HEK293 (cell line): Measurements from ENCODE around the gene CLP1.

Experiments used
- CTCF ChIA-PET: fragments of 350-600 bp; formaldehyde crosslinking; extraction: SDS; loops from one replicate; lab custom pipeline; 2021; ENCODE audit warnings: antibody characterized with exemption; lab: Yijun Ruan, JAX
- POLR2A ChIA-PET: fragments of 300-600 bp; formaldehyde crosslinking; extraction: SDS; loops from one replicate; lab custom pipeline; 2020; ENCODE audit warnings: antibody characterized with exemption, inconsistent platforms; lab: Yijun Ruan, JAX
- H3K27ac ChIP-seq: fragments of 200-500 bp; sonication (Bioruptor generic); 2 replicates; pipeline ENCODE4 v1.5.1; 2014; ENCODE audit warnings: low read depth, low read length, control low read depth, inconsistent platforms; ENCODE audit errors: extremely low read depth
- H3K36me3 ChIP-seq, 2 experiments: fragments of 200-500 bp in 1 of 2; sonication (Bioruptor generic) in 1 of 2; 1 replicate in 1 of 2; 2 replicates in 1 of 2; pipeline ENCODE4 v1.5.1; 2014 to 2017; ENCODE audit warnings: inconsistent platforms in 2 of 2, low read length in 2 of 2; ENCODE audit not compliant: control insufficient read depth in 2 of 2, insufficient read depth in 1 of 2
- H3K4me1 ChIP-seq: fragments of 200-500 bp; sonication (Bioruptor generic); 2 replicates; pipeline ENCODE4 v1.5.1; 2014; ENCODE audit warnings: mild to moderate bottlenecking, low read length, inconsistent platforms; ENCODE audit not compliant: control insufficient read depth, insufficient read depth
- H3K4me3 ChIP-seq: 2 replicates; pipeline ENCODE4 v1.5.1; 2011; ENCODE audit warnings: low read depth, mild to moderate bottlenecking, control low read depth, low read length, moderate library complexity
- H3K9me3 ChIP-seq: fragments of 200-500 bp; sonication (Bioruptor generic); 2 replicates; pipeline ENCODE4 v1.5.1; 2014; ENCODE audit warnings: low read depth, low read length, inconsistent platforms; ENCODE audit not compliant: control insufficient read depth, insufficient read depth
- ATF2 ChIP-seq: fragments of 450-650 bp; formaldehyde crosslinking; IDR thresholded peaks from 2 replicates; pipeline ENCODE4 v1.5.1; 2016; ENCODE audit warnings: missing biosample characterization, missing genetic modification characterization, low read depth
- GFI1B ChIP-seq: fragments of 450-650 bp; formaldehyde crosslinking; IDR thresholded peaks from 2 replicates; pipeline ENCODE4 v1.5.1; 2016; ENCODE audit warnings: missing biosample characterization, missing genetic modification characterization
- GLI2 ChIP-seq: fragments of 450-650 bp; formaldehyde crosslinking; IDR thresholded peaks from 2 replicates; pipeline ENCODE4; 2017; ENCODE audit warnings: missing biosample characterization, missing genetic modification characterization, low read depth, borderline replicate concordance
- PRDM2 ChIP-seq: fragments of 450-650 bp; formaldehyde crosslinking; IDR thresholded peaks from 2 replicates; pipeline ENCODE4 v1.5.1; 2016; ENCODE audit warnings: missing biosample characterization, missing genetic modification characterization, borderline replicate concordance
- SALL2 ChIP-seq: fragments of 450-650 bp; formaldehyde crosslinking; IDR thresholded peaks from 2 replicates; pipeline ENCODE4 v1.5.0; 2017; ENCODE audit warnings: missing biosample characterization, mild to moderate bottlenecking, missing genetic modification characterization, borderline replicate concordance
- ZBTB20 ChIP-seq: fragments of 450-650 bp; formaldehyde crosslinking; IDR thresholded peaks from 2 replicates; pipeline ENCODE4 v1.5.1; 2016; ENCODE audit warnings: missing biosample characterization, missing genetic modification characterization
- ZBTB8A ChIP-seq: fragments of 450-650 bp; formaldehyde crosslinking; IDR thresholded peaks from 2 replicates; pipeline ENCODE4 v1.5.1; 2016; ENCODE audit warnings: missing biosample characterization, missing genetic modification characterization
- ZNF155 ChIP-seq: fragments of 450-650 bp; formaldehyde crosslinking; IDR thresholded peaks from 2 replicates; pipeline ENCODE4 v1.5.1; 2016; ENCODE audit warnings: missing biosample characterization, missing genetic modification characterization
- ZNF157 ChIP-seq: fragments of 450-650 bp; formaldehyde crosslinking; IDR thresholded peaks from 2 replicates; pipeline ENCODE4 v1.5.1; 2016; ENCODE audit warnings: missing biosample characterization, missing genetic modification characterization
- ZNF274 ChIP-seq, 2 experiments: fragments of 200-500 bp in 1 of 2; fragments of 450-650 bp in 1 of 2; sonication (Bioruptor generic) in 1 of 2; formaldehyde crosslinking in 1 of 2; IDR thresholded peaks; 2 replicates each; pipeline versions ENCODE4 v1.5.1 to v1.6.1; 2014 to 2016; ENCODE audit warnings: borderline replicate concordance in 1 of 2, inconsistent platforms in 1 of 2, low read length in 1 of 2, missing biosample characterization in 1 of 2, missing genetic modification characterization in 1 of 2
- ZNF311 ChIP-seq: fragments of 450-650 bp; formaldehyde crosslinking; IDR thresholded peaks from 2 replicates; pipeline ENCODE4 v1.5.1; 2017; ENCODE audit warnings: missing biosample characterization, missing genetic modification characterization, borderline replicate concordance
- ZNF391 ChIP-seq: fragments of 450-650 bp; formaldehyde crosslinking; IDR thresholded peaks from 2 replicates; pipeline ENCODE4 v1.5.1; 2016; ENCODE audit warnings: low read depth, missing biosample characterization, missing genetic modification characterization, borderline replicate concordance
- ZNF837 ChIP-seq: fragments of 450-650 bp; formaldehyde crosslinking; IDR thresholded peaks from 2 replicates; pipeline ENCODE4 v1.5.1; 2016; ENCODE audit warnings: missing biosample characterization, missing genetic modification characterization
- TF ChIP-seq, protein P1 (sequence below): fragments of 450-650 bp; formaldehyde crosslinking; IDR thresholded peaks from 2 replicates; pipeline ENCODE4 v1.5.1; 2016; ENCODE audit warnings: missing biosample characterization, missing genetic modification characterization
- TF ChIP-seq, protein P2 (sequence below): fragments of 450-650 bp; formaldehyde crosslinking; IDR thresholded peaks from 2 replicates; pipeline ENCODE4 v1.5.1; 2016; ENCODE audit warnings: missing biosample characterization, missing genetic modification characterization
- TF ChIP-seq, protein P3 (sequence below): fragments of 450-650 bp; formaldehyde crosslinking; IDR thresholded peaks from 2 replicates; pipeline ENCODE4 v1.5.1; 2016; ENCODE audit warnings: missing biosample characterization, missing genetic modification characterization

The CLP1 gene

DNA sequence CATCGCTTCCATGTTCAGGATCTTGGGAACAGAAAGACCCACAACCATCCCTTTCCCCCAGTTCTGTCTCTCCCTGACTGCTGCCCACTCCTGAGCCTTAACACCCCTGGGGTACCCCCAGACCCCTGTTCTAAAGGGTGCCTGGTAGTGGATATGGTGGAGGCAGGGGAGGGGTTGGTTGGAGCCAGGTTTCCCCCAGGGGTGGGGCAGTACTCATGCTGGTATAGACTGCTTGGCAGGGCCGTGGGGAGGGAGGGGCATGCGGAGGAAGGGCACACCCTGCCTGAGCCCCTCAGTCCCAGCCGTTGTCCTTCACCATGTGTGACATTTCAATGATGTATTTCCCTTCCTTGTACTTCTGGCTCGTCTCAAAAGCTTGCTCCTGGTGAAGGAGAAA lies 11.9 kb upstream of the CLP1 start (continued):
- TF ChIP-seq, protein P1, sequence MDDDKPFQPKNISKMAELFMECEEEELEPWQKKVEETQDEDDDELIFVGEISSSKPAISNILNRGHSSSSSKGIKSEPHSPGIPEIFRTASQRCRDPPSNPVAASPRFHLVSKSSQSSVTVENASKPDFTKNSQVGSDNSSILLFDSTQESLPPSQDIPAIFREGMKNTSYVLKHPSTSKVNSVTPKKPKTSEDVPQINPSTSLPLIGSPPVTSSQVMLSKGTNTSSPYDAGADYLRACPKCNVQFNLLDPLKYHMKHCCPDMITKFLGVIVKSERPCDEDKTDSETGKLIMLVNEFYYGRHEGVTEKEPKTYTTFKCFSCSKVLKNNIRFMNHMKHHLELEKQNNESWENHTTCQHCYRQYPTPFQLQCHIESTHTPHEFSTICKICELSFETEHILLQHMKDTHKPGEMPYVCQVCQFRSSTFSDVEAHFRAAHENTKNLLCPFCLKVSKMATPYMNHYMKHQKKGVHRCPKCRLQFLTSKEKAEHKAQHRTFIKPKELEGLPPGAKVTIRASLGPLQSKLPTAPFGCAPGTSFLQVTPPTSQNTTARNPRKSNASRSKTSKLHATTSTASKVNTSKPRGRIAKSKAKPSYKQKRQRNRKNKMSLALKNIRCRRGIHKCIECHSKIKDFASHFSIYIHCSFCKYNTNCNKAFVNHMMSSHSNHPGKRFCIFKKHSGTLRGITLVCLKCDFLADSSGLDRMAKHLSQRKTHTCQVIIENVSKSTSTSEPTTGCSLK, result no peak
- TF ChIP-seq ZBTB8A (no peak), ATF2 (tag by site-specific recombination) (no peak), GLI2 (tag by site-specific recombination) (no peak), SALL2 (no peak)
- TF ChIP-seq, all 188 proteins: peak for 0

DNA sequence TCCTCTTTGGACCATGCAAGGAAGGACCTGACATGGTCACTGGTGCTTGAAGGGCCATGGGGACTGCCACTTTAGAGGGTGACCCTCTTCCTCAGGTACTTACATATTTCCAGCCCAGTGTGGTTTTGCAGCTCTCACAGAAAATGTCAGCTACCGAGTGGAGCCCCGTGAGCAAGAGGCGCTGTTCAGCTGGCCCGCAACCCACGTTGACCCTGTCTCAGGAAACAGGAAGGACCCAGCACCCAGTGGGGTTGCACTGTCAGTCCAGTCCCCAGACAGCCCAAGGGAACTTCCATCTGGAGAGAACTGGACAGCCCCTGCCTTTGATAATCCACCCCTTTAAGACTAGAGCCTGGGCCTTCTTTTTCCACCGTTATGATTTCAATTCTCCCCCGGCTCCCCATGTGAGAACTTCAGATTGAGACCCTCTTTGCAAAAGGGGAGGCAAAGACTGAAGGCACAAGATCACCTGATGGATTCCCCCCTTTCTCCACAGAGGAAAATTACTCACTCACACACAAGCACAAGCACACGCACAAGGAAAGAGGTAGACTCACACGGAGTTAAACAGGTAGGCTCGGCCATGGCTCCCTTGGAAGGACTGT lies 11.3 kb upstream of the CLP1 start:
- H3K27ac ChIP-seq, result no peak overlapping the region
- CTCF ChIA-PET, result interaction anchor here (0.5 to 8.6 kb wide), 7 partner anchors 12 to 296 kb away, joined by 3 to 183 read pairs (median 4); partner anchors contain the start of gene UBE2L6

More for the DNA sequence above, 11.3 kb upstream of the CLP1 start:
- Histone ChIP-seq H3K36me3 (no peaks in the 10 kb centered on the region), H3K4me3 (no peak overlapping the region), H3K4me1 (0 out of 2 replicates have a peak, but pooled peaks cover 6% of the 10 kb centered on the region), H3K9me3 (no peaks in the 10 kb centered on the region)
- TF ChIP-seq ZNF311 (no peak), ZNF391 (tag by site-specific recombination) (no peak), GFI1B (tag by site-specific recombination) (no peak), ZNF157 (no peak), ZBTB20 (tag by site-specific recombination) (no peak), ZNF155 (no peak), ZBTB8A (no peak), ZNF837 (tag by site-specific recombination) (no peak), ZNF274 (IDR thresholded peaks at IDR 0.05; ENCODE audit: low read length) (no peak), ZNF274 (tag by site-specific recombination; IDR thresholded peaks at IDR 0.05; ENCODE audit: borderline replicate concordance) (no peak), PRDM2 (tag by site-specific recombination) (no peak)
- TF ChIP-seq, protein P2, sequence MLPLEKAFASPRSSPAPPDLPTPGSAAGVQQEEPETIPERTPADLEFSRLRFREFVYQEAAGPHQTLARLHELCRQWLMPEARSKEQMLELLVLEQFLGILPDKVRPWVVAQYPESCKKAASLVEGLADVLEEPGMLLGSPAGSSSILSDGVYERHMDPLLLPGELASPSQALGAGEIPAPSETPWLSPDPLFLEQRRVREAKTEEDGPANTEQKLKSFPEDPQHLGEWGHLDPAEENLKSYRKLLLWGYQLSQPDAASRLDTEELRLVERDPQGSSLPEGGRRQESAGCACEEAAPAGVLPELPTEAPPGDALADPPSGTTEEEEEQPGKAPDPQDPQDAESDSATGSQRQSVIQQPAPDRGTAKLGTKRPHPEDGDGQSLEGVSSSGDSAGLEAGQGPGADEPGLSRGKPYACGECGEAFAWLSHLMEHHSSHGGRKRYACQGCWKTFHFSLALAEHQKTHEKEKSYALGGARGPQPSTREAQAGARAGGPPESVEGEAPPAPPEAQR (tag by site-specific recombination), result no peak
- TF ChIP-seq, protein P3, sequence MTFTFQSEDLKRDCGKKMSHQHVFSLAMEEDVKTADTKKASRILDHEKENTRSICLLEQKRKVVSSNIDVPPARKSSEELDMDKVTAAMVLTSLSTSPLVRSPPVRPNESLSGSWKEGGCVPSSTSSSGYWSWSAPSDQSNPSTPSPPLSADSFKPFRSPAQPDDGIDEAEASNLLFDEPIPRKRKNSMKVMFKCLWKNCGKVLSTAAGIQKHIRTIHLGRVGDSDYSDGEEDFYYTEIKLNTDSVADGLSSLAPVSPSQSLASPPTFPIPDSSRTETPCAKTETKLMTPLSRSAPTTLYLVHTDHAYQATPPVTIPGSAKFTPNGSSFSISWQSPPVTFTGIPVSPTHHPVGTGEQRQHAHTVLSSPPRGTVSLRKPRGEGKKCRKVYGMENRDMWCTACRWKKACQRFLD (tag by site-specific recombination), result no peak
- POLR2A ChIA-PET, result interaction anchor here (0.5 to 1.2 kb wide), 4 partner anchors 32 to 153 kb away, joined by 3 to 4 read pairs (median 3); partner anchors contain the start of genes MED19 and TMX2
